Right ventricle myocardium inferior (tissue), 1 donor: ENCODE measurements around the gene ANAPC4. TPM values are rescaled to one million over a fixed set of nuclear protein-coding genes. Genes with fewer than 3 reads are reported as not detected.
A peak's percentile ranks its signal among the peaks of the same experiment; 100 is the strongest.
"Not testable (repeated sequence)": the region's sequence is repeated elsewhere in the genome, so short reads cannot be mapped to it uniquely, and the experiment has no call there.

Source experiments
- ATAC-seq: fragments of 200-7000 bp; cut with Tn5 transposase; one replicate; pipeline ENCODE4 v1.9.1; 2020; ENCODE audit warnings: mild to moderate bottlenecking, moderate library complexity
- DNase-seq: peaks from one replicate; pipeline ENCODE4 v3.0.0; 2021; ENCODE audit errors: missing footprints
- intact Hi-C: fragments of 100-400 bp; cut with DNase I; formaldehyde crosslinking; loops from one replicate; pipeline ENCODE4 v1.11.0; 2022
- total RNA-seq: library from RNA; stranded (reverse); fragmentation: NEBNext Ultra II Directional; extraction: Animal tissue kit (Norgen Biotek cat#: 25700); gene quantifications from one replicate; pipeline ENCODE4 v1.2.1, GENCODE V29; 2021
- donor health status: DM: no; HTN: yes; CAD: no; lungs with severe emphysema.

The ANAPC4 gene
- total RNA-seq, 1 donor from 2014 or later = 13.5 TPM

- peak; percentile 15 for DNase-seq
- not testable (repeated sequence) for ATAC-seq
- intact Hi-C loops = loop anchor here (10.0 kb wide), 1 partner anchor 788 kb away; the partner anchor contains the start of gene DHX15
Measured at GRCh38 chr4:25372549-25372948, 4.5 kb upstream of the ANAPC4 start.

- intact Hi-C loops = loop anchor here (10.0 kb wide), 1 partner anchor 793 kb away; the partner anchor contains the start of gene DHX15
- no peak for DNase-seq
- ATAC-seq = no peak
Measured at GRCh38 chr4:25377572-25378436, 741 bp downstream of the ANAPC4 start.

- ATAC-seq (no peak), DNase-seq (no peak)
- intact Hi-C loops = loop anchor here (10.0 kb wide), 1 partner anchor 794 kb away; the partner anchor contains the start of gene DHX15
Measured at GRCh38 chr4:25378437-25378743, 1.3 kb downstream of the ANAPC4 start.

GRCh38 chr4:25379591-25379990, 2.5 kb downstream of the ANAPC4 start:
- intact Hi-C loops = loop anchor here (10.0 kb wide), 1 partner anchor 795 kb away; the partner anchor contains the start of gene DHX15
- no peak for DNase-seq

GRCh38 chr4:25383647-25384046, 6.6 kb downstream of the ANAPC4 start:
- ATAC-seq (no peak), DNase-seq (no peak)
- intact Hi-C loops = no loop called here

More at GRCh38 chr4:25379591-25379990, 2.5 kb downstream of the ANAPC4 start:
- ATAC-seq = no peak

GRCh38 chr4:25386926-25387325, 9.9 kb downstream of the ANAPC4 start:
- no peak for ATAC-seq
- intact Hi-C loops = no loop called here
- DNase-seq = no peak

- DNase-seq = no peak
- intact Hi-C loops = no loop called here
- ATAC-seq = no peak
Measured at GRCh38 chr4:25397305-25397704, 20.2 kb downstream of the ANAPC4 start.

GRCh38 chr4:25399510-25399909, 22.4 kb downstream of the ANAPC4 start:
- ATAC-seq = no peak
- intact Hi-C loops = no loop called here
- DNase-seq = no peak

GRCh38 chr4:25401066-25401465, 24.0 kb downstream of the ANAPC4 start:
- intact Hi-C loops = no loop called here
- DNase-seq (no peak), ATAC-seq (no peak)

GRCh38 chr4:25402521-25402920, 25.5 kb downstream of the ANAPC4 start:
- ATAC-seq = no peak
- no peak for DNase-seq
- intact Hi-C loops = no loop called here

- intact Hi-C loops = no loop called here
- DNase-seq (no peak), ATAC-seq (no peak)
Measured at GRCh38 chr4:25403699-25404098, 26.6 kb downstream of the ANAPC4 start.

- DNase-seq (no peak), ATAC-seq (no peak)
- intact Hi-C loops = no loop called here
Measured at GRCh38 chr4:25405453-25405852, 28.4 kb downstream of the ANAPC4 start.

GRCh38 chr4:25406081-25406692, 29.1 kb downstream of the ANAPC4 start:
- intact Hi-C loops = no loop called here
- no peak for DNase-seq
- no peak for ATAC-seq

GRCh38 chr4:25410820-25411529, 33.9 kb downstream of the ANAPC4 start:
- ATAC-seq (no peak), DNase-seq (no peak)
- intact Hi-C loops = no loop called here

- DNase-seq = no peak
- intact Hi-C loops = no loop called here
- no peak for ATAC-seq
Measured at GRCh38 chr4:25413261-25413660, 36.2 kb downstream of the ANAPC4 start.

- intact Hi-C loops = no loop called here
- no peak for DNase-seq
- ATAC-seq = no peak
Measured at GRCh38 chr4:25417014-25417413, 40.0 kb downstream of the ANAPC4 start.

- no peak for DNase-seq
- intact Hi-C loops = no loop called here
- no peak for ATAC-seq
Measured at GRCh38 chr4:25420931-25421330, 43.9 kb downstream of the ANAPC4 start.

GRCh38 chr4:25421816-25422525, 44.9 kb downstream of the ANAPC4 start:
- DNase-seq = no peak

GRCh38 chr4:25423548-25423947, 46.5 kb downstream of the ANAPC4 start:
- DNase-seq (no peak), ATAC-seq (peak; percentile 70)
- intact Hi-C loops = no loop called here

More at GRCh38 chr4:25421816-25422525, 44.9 kb downstream of the ANAPC4 start:
- ATAC-seq = no peak
- intact Hi-C loops = no loop called here
